ENCODE data around the gene TADA2B. TPM values are rescaled to one million over a fixed set of nuclear protein-coding genes. Genes with fewer than 3 reads are reported as not detected.

The TADA2B gene
- total and polyA plus RNA-seq, 9 of the 15 experiments (the other 6 are each of a cell fraction or from before 2014, with no cell fraction given): 0.55 to 12.2 (median 7.5) TPM

- TF ChIP-seq CBX5 (IDR thresholded peaks at IDR 0.05; ENCODE audit: borderline replicate concordance, low read depth) (no peak), RAD21 (CRISPR knock-in tag; conservative IDR thresholded peaks at IDR 0.05 in 1 of 2, IDR thresholded peaks at IDR 0.05 in 1 of 2) (no peak), ZNF57 (CRISPR knock-in tag; IDR thresholded peaks at IDR 0.05) (no peak), IRF2 (CRISPR knock-in tag; IDR thresholded peaks at IDR 0.05) (no peak), ARHGAP35 (IDR thresholded peaks at IDR 0.05; ENCODE audit: partially characterized antibody) (no peak), TARDBP (IDR thresholded peaks at IDR 0.05) (peak; percentile 52; the same call in 1 of the 2 replicates)
- TF ChIP-seq, protein P1, sequence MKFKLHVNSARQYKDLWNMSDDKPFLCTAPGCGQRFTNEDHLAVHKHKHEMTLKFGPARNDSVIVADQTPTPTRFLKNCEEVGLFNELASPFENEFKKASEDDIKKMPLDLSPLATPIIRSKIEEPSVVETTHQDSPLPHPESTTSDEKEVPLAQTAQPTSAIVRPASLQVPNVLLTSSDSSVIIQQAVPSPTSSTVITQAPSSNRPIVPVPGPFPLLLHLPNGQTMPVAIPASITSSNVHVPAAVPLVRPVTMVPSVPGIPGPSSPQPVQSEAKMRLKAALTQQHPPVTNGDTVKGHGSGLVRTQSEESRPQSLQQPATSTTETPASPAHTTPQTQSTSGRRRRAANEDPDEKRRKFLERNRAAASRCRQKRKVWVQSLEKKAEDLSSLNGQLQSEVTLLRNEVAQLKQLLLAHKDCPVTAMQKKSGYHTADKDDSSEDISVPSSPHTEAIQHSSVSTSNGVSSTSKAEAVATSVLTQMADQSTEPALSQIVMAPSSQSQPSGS (CRISPR knock-in tag; IDR thresholded peaks at IDR 0.05): no peak
- TF ChIP-seq, protein P2, sequence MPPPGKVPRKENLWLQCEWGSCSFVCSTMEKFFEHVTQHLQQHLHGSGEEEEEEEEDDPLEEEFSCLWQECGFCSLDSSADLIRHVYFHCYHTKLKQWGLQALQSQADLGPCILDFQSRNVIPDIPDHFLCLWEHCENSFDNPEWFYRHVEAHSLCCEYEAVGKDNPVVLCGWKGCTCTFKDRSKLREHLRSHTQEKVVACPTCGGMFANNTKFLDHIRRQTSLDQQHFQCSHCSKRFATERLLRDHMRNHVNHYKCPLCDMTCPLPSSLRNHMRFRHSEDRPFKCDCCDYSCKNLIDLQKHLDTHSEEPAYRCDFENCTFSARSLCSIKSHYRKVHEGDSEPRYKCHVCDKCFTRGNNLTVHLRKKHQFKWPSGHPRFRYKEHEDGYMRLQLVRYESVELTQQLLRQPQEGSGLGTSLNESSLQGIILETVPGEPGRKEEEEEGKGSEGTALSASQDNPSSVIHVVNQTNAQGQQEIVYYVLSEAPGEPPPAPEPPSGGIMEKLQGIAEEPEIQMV (tag; conservative IDR thresholded peaks at IDR 0.05; ENCODE audit: low read depth): no peak
These were observed 10.6 kb upstream of the TADA2B start (continued) for GRCh38 chr4:7032596-7032995.

Measured in K562 (cell line).